ENCODE measurements around the gene KIT. TPM values are rescaled to one million over a fixed set of nuclear protein-coding genes. Genes with fewer than 3 reads are reported as not detected.

The KIT gene
- total RNA-seq, 3 donors from 2014 or later: 3.0 to 32.8 (median 16.8) TPM

GRCh38 chr4:54677853-54678650, 20.3 kb downstream of the KIT start:
- Histone ChIP-seq H3K4me3 (no peak overlapping the region), H3K4me1 (ENCODE audit: low read depth) (no peaks in the 10 kb centered on the region), H3K36me3 (ENCODE audit: low read depth) (no peaks in the 10 kb centered on the region), H3K9me3 (no peaks in the 10 kb centered on the region)
- intact Hi-C loops (cut with DNase I, micrococcal nuclease): no loop called here
- no peak for ATAC-seq
- TF ChIP-seq CTCF (IDR thresholded peaks at IDR 0.05): no peak
- DNase-seq: no peak

- intact Hi-C loops (cut with DNase I, micrococcal nuclease): no loop called here
- TF ChIP-seq CTCF (IDR thresholded peaks at IDR 0.05): no peak
- DNase-seq: no peak
Observed at GRCh38 chr4:54678826-54679225, 21.1 kb downstream of the KIT start.

GRCh38 chr4:54679813-54680212, 22.1 kb downstream of the KIT start:
- Histone ChIP-seq H3K4me3 (no peak overlapping the region), H3K4me1 (ENCODE audit: low read depth) (no peaks in the 10 kb centered on the region), H3K36me3 (ENCODE audit: low read depth) (no peaks in the 10 kb centered on the region), H3K9me3 (no peaks in the 10 kb centered on the region)
- intact Hi-C loops (cut with DNase I, micrococcal nuclease): no loop called here
- no peak for TF ChIP-seq CTCF (IDR thresholded peaks at IDR 0.05)
- DNase-seq (no peak), ATAC-seq (no peak)

More at GRCh38 chr4:54678826-54679225, 21.1 kb downstream of the KIT start:
- ATAC-seq: no peak
- no peaks in the 10 kb centered on the region for H3K4me1 ChIP-seq (ENCODE audit: low read depth)
- H3K36me3 ChIP-seq (ENCODE audit: low read depth): no peaks in the 10 kb centered on the region
- no peaks in the 10 kb centered on the region for H3K9me3 ChIP-seq
- no peak overlapping the region for H3K4me3 ChIP-seq

GRCh38 chr4:54683616-54684346, 26.0 kb downstream of the KIT start:
- peak; percentile 49 for ATAC-seq
- intact Hi-C loops (cut with DNase I, micrococcal nuclease): no loop called here

GRCh38 chr4:54685810-54686209, 28.1 kb downstream of the KIT start:
- no peak for ATAC-seq
- intact Hi-C loops (cut with DNase I, micrococcal nuclease): no loop called here
- DNase-seq: no peak
- Histone ChIP-seq H3K4me3 (no peak overlapping the region), H3K36me3 (ENCODE audit: low read depth) (no peaks in the 10 kb centered on the region), H3K4me1 (ENCODE audit: low read depth) (no peaks in the 10 kb centered on the region), H3K9me3 (no peaks in the 10 kb centered on the region)
- no peak for TF ChIP-seq CTCF (IDR thresholded peaks at IDR 0.05)

More at GRCh38 chr4:54683616-54684346, 26.0 kb downstream of the KIT start:
- Histone ChIP-seq H3K4me1 (ENCODE audit: low read depth) (no peaks in the 10 kb centered on the region), H3K4me3 (no peak overlapping the region), H3K36me3 (ENCODE audit: low read depth) (no peaks in the 10 kb centered on the region), H3K9me3 (no peaks in the 10 kb centered on the region)
- no peak for TF ChIP-seq CTCF (IDR thresholded peaks at IDR 0.05)
- DNase-seq: peak in 1 of 3 donors; percentile 42

Measured in mucosa of descending colon (tissue), 3 donors.